K562 (cell line): Measurements from ENCODE around the gene TP53RK. TPM values are rescaled to one million over a fixed set of nuclear protein-coding genes. Genes with fewer than 3 reads are reported as not detected.

ENCODE experiments used
- ARID3B ChIP-seq: fragments of 250-450 bp; sonication (Bioruptor Pico); IDR thresholded peaks from 2 replicates; pipeline ENCODE4 v1.4.0; 2020; ENCODE audit warnings: borderline replicate concordance
- DDX20 ChIP-seq: fragments of 450-650 bp; IDR thresholded peaks from 2 replicates; pipeline ENCODE4 v1.6.1; 2016; ENCODE audit warnings: missing genetic modification characterization, low read depth, mild to moderate bottlenecking, missing compliant biosample characterization, moderate library complexity
- DIDO1 ChIP-seq: fragments of 450-650 bp; IDR thresholded peaks from 2 replicates; pipeline ENCODE4 v1.6.1; 2016; ENCODE audit warnings: low read depth, missing biosample characterization, missing genetic modification characterization
- FOS ChIP-seq: IDR thresholded peaks from 3 replicates; pipeline ENCODE4 v1.6.1; 2011; ENCODE audit not compliant: insufficient read length; ENCODE audit errors: extremely low read depth
- HES1 ChIP-seq: fragments of 450-650 bp; IDR thresholded peaks from 2 replicates; pipeline ENCODE4 v1.6.1; 2016; ENCODE audit warnings: low read depth, mild to moderate bottlenecking, moderate library complexity
- HMGXB4 ChIP-seq: sonication (generic); formaldehyde crosslinking; IDR thresholded peaks from 2 replicates; pipeline ENCODE4 v1.8.1; 2023; ENCODE audit warnings: mild to moderate bottlenecking, missing genetic modification reagents
- PTRF ChIP-seq: fragments of 450-650 bp; IDR thresholded peaks from 2 replicates; pipeline ENCODE4 v1.6.1; 2016; ENCODE audit warnings: mild to moderate bottlenecking, missing genetic modification characterization, missing compliant biosample characterization
- RBBP5 ChIP-seq: fragments of 200-600 bp; sonication (generic); IDR thresholded peaks from 2 replicates; pipeline ENCODE4 v1.6.1; 2012; ENCODE audit warnings: borderline replicate concordance, mild to moderate bottlenecking, low read length, control low read depth, inconsistent platforms; ENCODE audit not compliant: insufficient read depth, poor library complexity, severe bottlenecking
- RBM22 ChIP-seq: fragments of 200-400 bp; formaldehyde crosslinking; IDR thresholded peaks from 2 replicates; pipeline ENCODE4 v1.6.1; 2018; ENCODE audit warnings: low read length, low read depth; ENCODE audit not compliant: poor library complexity, severe bottlenecking
- STAT5A ChIP-seq: IDR thresholded peaks from 2 replicates; pipeline ENCODE4 v1.6.1; 2012; ENCODE audit warnings: low read length, inconsistent platforms, borderline replicate concordance
- TSHZ1 ChIP-seq: fragments of 250-450 bp; sonication (Bioruptor Pico); IDR thresholded peaks from 2 replicates; pipeline ENCODE4 v1.4.0; 2020; ENCODE audit warnings: mild to moderate bottlenecking, moderate library complexity
- ZBTB2 ChIP-seq: fragments of 450-650 bp; IDR thresholded peaks from 2 replicates; pipeline ENCODE4 v1.6.1; 2016; ENCODE audit warnings: antibody characterized with exemption
- ZNF280A ChIP-seq: fragments of 450-650 bp; IDR thresholded peaks from 2 replicates; pipeline ENCODE4 v1.6.1; 2018; ENCODE audit warnings: mild to moderate bottlenecking, low read depth; ENCODE audit not compliant: partially characterized antibody
- ZNF431 ChIP-seq: sonication (generic); formaldehyde crosslinking; IDR thresholded peaks from 2 replicates; pipeline ENCODE4 v1.8.0; 2022; ENCODE audit warnings: mild to moderate bottlenecking, missing genetic modification reagents
- ZNF589 ChIP-seq: fragments of 200-800 bp; sonication (Bioruptor generic); IDR thresholded peaks from 2 replicates; pipeline ENCODE4 v1.6.1; 2016; ENCODE audit warnings: low read depth, missing genetic modification characterization, missing compliant biosample characterization
- polyA plus RNA-seq, 8 experiments: library from polyadenylated mRNA; depleted of rRNA in 4 of 8; stranded (reverse) in 5 of 8; unstranded in 3 of 8; fragments of >200 nt; fragmentation: Nextera tagmentation in 2 of 8; fragmentation: Illumina TruSeq in 1 of 8; extraction: Ambion mirVana in 2 of 8; extraction: Trizol in 1 of 8; gene quantifications; 2 replicates each; pipeline versions ENCODE4 v1.2.1 to v1.2.3, GENCODE V29; 2011 to 2014; ENCODE audit warnings: inconsistent platforms in 1 of 8, missing spikeins in 1 of 8
- total RNA-seq, 7 experiments: library from RNA; depleted of rRNA in 6 of 7; stranded (reverse); fragments of >200 nt in 6 of 7; fragmentation: Illumina TruSeq in 2 of 7; extraction: Trizol in 2 of 7; gene quantifications; 2 replicates each; pipeline versions ENCODE4 v1.2.1 to v1.2.3, GENCODE V29; 2011 to 2021; ENCODE audit warnings: low replicate concordance in 1 of 7

The TP53RK gene
- total and polyA plus RNA-seq, 9 of the 15 experiments (the other 6 are each of a cell fraction or from before 2014, with no cell fraction given): 2.9 to 43.5 (median 17.2) TPM

GRCh38 chr20:46648903-46649649, 40.2 kb downstream of the TP53RK start (continued):
- TF ChIP-seq DIDO1 (tag): no peak
- TF ChIP-seq ZBTB2: 0 out of 2 replicates have a peak, but pooled peaks have one; percentile 13
- TF ChIP-seq RBM22: no peak
- no peak for TF ChIP-seq ZNF280A
- TF ChIP-seq PTRF: no peak
- no peak for TF ChIP-seq ARID3B (CRISPR knock-in tag)
- TF ChIP-seq ZNF431 (CRISPR knock-in tag): no peak
- TF ChIP-seq TSHZ1 (CRISPR knock-in tag): no peak
- no peak for TF ChIP-seq RBBP5
- TF ChIP-seq DDX20 (tag): no peak
- TF ChIP-seq FOS: no peak
- TF ChIP-seq STAT5A: peak; percentile 70
- TF ChIP-seq HMGXB4: peak; percentile 63; the same call in 1 of the 2 replicates
- no peak for TF ChIP-seq ZNF589 (CRISPR knock-in tag)
- no peak for TF ChIP-seq HES1
